GM21619 (cell line): ENCODE data around the gene PDZD7.

ENCODE experiments used
- ATAC-seq: cut with Tn5 transposase; IDR thresholded peaks from one replicate; pipeline ENCODE4 v1.9.1; 2021; ENCODE audit not compliant: unreplicated experiment

The PDZD7 gene

GRCh38 chr10:101020427-101021075 is 10.4 kb downstream of the PDZD7 start:
- no peak for ATAC-seq

- ATAC-seq, result no peak
Observed at GRCh38 chr10:101019440-101019703, 11.6 kb downstream of the PDZD7 start.

GRCh38 chr10:101018600-101019439 is 12.1 kb downstream of the PDZD7 start:
- no peak for ATAC-seq

- no peak for ATAC-seq
Observed at GRCh38 chr10:101018118-101018599, 12.8 kb downstream of the PDZD7 start.

- no peak for ATAC-seq
Observed at GRCh38 chr10:101016814-101017213, 14.1 kb downstream of the PDZD7 start.

- no peak for ATAC-seq
Observed at GRCh38 chr10:101015582-101015973, 15.4 kb downstream of the PDZD7 start.

- no peak for ATAC-seq
Observed at GRCh38 chr10:101014966-101015581, 15.9 kb downstream of the PDZD7 start.

GRCh38 chr10:101014230-101014884 is 16.6 kb downstream of the PDZD7 start:
- no peak for ATAC-seq

- no peak for ATAC-seq
Observed at GRCh38 chr10:101013365-101013825, 17.5 kb downstream of the PDZD7 start.

- ATAC-seq, result peak; percentile 78
Observed at GRCh38 chr10:101012525-101013364, 18.2 kb downstream of the PDZD7 start.

- ATAC-seq, result no peak
Observed at GRCh38 chr10:101011517-101012423, 19.2 kb downstream of the PDZD7 start.

GRCh38 chr10:101010329-101010728 is 20.6 kb downstream of the PDZD7 start:
- ATAC-seq, result no peak

- no peak for ATAC-seq
Observed at GRCh38 chr10:101008823-101009423, 22.0 kb downstream of the PDZD7 start.

- ATAC-seq, result no peak
Observed at GRCh38 chr10:101007915-101008822, 22.8 kb downstream of the PDZD7 start.

GRCh38 chr10:101007099-101007711 is 23.7 kb downstream of the PDZD7 start:
- no peak for ATAC-seq

GRCh38 chr10:101006593-101007098 is 24.3 kb downstream of the PDZD7 start:
- no peak for ATAC-seq

- no peak for ATAC-seq
Observed at GRCh38 chr10:101005869-101006567, 24.9 kb downstream of the PDZD7 start.
